Measurements from ENCODE around the gene SCFD2. TPM values are rescaled to one million over a fixed set of nuclear protein-coding genes. Genes with fewer than 3 reads are reported as not detected.
A peak's percentile ranks its signal among the peaks of the same experiment; 100 is the strongest.

The SCFD2 gene
- total and polyA plus RNA-seq, 9 donors = 5.1 to 42.1 (median 13.5) TPM

DNA sequence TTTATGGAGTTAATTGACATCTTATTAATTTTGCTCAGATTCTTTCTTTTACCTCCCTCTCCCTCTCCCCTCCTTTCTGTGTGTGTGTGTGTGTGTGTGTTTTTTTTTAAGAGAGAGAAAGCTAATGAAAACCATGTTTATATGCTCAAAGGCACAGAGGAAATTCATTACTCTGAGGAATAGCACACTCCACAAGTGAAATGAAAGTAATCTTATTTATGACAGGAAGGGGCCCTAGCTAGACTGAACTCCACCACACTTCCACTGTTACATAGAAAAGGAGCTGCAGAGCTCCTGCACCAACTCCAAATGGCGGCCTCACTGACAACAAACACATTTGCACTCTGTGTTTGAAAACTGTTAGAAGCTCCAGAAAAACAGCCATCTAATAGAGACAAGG is 353.1 kb downstream of the SCFD2 start:
- intact Hi-C loops (cut with DNase I) = loop anchor here (5.0 to 10.0 kb wide), 7 partner anchors 182 to 1215 kb away; partner anchors contain the start of genes PDGFRA (in 3 of the 4) and FIP1L1 (in 1 of the 4)
- H3K27ac ChIP-seq = peak overlapping the region in 1 of 2 donors; percentile 69
- H3K27me3 ChIP-seq = no peaks in the 10 kb centered on the region
- DNase-seq = no peak
- no peak overlapping the region for H3K4me3 ChIP-seq
- H3K9me3 ChIP-seq = no peaks in the 10 kb centered on the region
- TF ChIP-seq EP300 (IDR thresholded peaks at IDR 0.05) (no peak), POLR2A (IDR thresholded peaks at IDR 0.05) (no peak)
- TF ChIP-seq, protein P1, sequence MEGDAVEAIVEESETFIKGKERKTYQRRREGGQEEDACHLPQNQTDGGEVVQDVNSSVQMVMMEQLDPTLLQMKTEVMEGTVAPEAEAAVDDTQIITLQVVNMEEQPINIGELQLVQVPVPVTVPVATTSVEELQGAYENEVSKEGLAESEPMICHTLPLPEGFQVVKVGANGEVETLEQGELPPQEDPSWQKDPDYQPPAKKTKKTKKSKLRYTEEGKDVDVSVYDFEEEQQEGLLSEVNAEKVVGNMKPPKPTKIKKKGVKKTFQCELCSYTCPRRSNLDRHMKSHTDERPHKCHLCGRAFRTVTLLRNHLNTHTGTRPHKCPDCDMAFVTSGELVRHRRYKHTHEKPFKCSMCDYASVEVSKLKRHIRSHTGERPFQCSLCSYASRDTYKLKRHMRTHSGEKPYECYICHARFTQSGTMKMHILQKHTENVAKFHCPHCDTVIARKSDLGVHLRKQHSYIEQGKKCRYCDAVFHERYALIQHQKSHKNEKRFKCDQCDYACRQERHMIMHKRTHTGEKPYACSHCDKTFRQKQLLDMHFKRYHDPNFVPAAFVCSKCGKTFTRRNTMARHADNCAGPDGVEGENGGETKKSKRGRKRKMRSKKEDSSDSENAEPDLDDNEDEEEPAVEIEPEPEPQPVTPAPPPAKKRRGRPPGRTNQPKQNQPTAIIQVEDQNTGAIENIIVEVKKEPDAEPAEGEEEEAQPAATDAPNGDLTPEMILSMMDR (IDR thresholded peaks at IDR 0.05) = no peak
- H3K36me3 ChIP-seq = no peaks in the 10 kb centered on the region
- peaks cover 25% of the 10 kb centered on the region for H3K4me1 ChIP-seq (ENCODE audit: insufficient read depth)
- 16 to 21% (median 20%) methylated on average over 1 of the region's 1 CpG for WGBS, 3 donors

DNA sequence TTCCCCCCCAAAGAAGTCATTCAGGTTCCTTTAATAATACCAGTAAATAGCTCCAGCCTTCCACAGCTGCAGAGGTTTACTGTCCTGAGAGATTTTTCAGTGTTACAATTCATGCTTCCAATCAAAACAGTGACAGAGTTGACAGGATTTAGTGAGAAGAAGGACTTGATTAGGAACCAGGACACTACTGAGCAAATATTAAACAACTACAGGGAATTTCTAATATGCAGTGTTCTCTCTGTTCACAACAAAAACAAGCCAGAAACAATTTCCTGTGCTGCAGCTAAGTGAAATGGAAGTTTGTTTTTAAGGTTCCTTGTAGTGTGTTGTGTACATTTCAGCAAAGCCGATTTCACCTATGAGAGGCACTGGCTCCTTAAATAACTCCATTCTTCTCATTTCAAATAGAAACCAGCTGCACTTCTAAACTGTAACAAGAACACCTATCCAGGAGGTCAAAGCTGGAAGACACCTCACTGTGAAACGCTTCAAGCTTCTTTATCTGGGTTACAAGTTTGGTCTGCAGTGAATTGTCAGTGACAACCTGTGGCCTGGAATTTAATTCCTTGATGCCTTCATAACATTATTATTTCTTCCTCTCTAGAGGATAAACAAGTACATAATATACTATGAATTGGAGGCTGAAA is 354.5 kb downstream of the SCFD2 start:
- 10 to 18% (median 16%) methylated on average over 2 of the region's 2 CpGs for WGBS, 3 donors
- TF ChIP-seq, protein P1 (IDR thresholded peaks at IDR 0.05) = no peak
- TF ChIP-seq EP300 (IDR thresholded peaks at IDR 0.05) = no peak
- no peak for TF ChIP-seq POLR2A (IDR thresholded peaks at IDR 0.05)
- peak overlapping the region in 1 of 2 donors; percentile 69 for H3K27ac ChIP-seq
- H3K27me3 ChIP-seq = no peaks in the 10 kb centered on the region
- H3K4me1 ChIP-seq (ENCODE audit: insufficient read depth) = peaks cover 30% of the 10 kb centered on the region
- no peak overlapping the region for H3K4me3 ChIP-seq
- intact Hi-C loops (cut with DNase I) = loop anchor here (5.0 to 10.0 kb wide), 7 partner anchors 183 to 1216 kb away; partner anchors contain the start of genes PDGFRA (in 3 of the 4) and FIP1L1 (in 1 of the 4)
- no peaks in the 10 kb centered on the region for H3K36me3 ChIP-seq
- no peak for DNase-seq
- H3K9me3 ChIP-seq = no peaks in the 10 kb centered on the region

DNA sequence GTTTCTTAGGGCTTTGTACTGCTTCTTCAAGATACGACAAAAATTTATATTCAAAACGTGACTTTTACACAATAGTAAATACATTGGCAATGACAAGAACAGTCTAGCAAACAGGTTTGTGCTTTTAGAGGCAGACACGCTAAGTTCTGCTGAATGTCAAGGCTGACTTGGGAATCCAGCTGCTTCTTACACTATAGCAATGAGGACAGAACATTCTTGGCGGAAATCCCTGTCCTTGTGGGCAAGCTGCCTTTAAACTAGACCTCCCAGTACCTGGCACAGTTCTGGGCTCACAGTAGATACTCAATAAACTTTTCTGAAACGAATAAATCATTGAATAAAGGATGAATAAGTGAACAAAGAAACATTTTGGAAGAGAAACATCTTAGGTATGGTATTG is 355.5 kb downstream of the SCFD2 start:
- Histone ChIP-seq H3K4me1 (ENCODE audit: insufficient read depth) (peaks cover 30% of the 10 kb centered on the region), H3K27me3 (no peaks in the 10 kb centered on the region), H3K36me3 (no peaks in the 10 kb centered on the region), H3K9me3 (no peaks in the 10 kb centered on the region), H3K4me3 (no peak overlapping the region), H3K27ac (peak overlapping the region in 1 of 2 donors; percentile 69)
- intact Hi-C loops (cut with DNase I) = loop anchor here (5.0 to 10.0 kb wide), 7 partner anchors 184 to 1217 kb away; partner anchors contain the start of genes PDGFRA (in 3 of the 4) and FIP1L1 (in 1 of the 4)
- TF ChIP-seq EP300 (IDR thresholded peaks at IDR 0.05) = peak; percentile 63
- TF ChIP-seq POLR2A (IDR thresholded peaks at IDR 0.05) = no peak
- DNase-seq = peak; percentile 83 to 90 (median 86)
- 9 to 18% (median 11%) methylated on average over 5 of the region's 5 CpGs for WGBS, 3 donors

DNA sequence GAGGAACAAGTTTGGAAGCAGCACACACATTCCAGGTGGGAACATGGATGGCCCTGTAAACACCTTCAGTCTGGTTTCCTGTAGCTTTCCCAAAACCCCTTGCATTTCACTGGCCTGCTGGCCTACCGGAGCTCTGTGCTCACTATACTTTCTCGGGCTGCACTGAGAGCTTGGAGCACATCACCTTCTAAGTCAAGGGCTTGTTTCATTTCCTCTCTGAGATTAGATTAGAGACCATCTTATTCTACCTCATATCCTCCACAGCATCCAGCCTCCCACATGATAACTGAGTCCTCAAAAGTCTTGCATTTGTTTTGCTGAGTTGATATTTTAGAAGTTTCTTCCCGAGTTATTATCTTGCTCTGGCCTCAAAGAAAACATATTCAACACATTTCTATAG is 356.0 kb downstream of the SCFD2 start:
- 12 to 34% (median 14%) methylated on average over 3 of the region's 3 CpGs for WGBS, 3 donors
- no peaks in the 10 kb centered on the region for H3K36me3 ChIP-seq
- TF ChIP-seq POLR2A (IDR thresholded peaks at IDR 0.05) = no peak
- intact Hi-C loops (cut with DNase I) = loop anchor here (5.0 to 10.0 kb wide), 7 partner anchors 185 to 1217 kb away; partner anchors contain the start of genes PDGFRA (in 3 of the 4) and FIP1L1 (in 1 of the 4)
- peaks cover 30% of the 10 kb centered on the region for H3K4me1 ChIP-seq (ENCODE audit: insufficient read depth)
- peak overlapping the region; percentile 39 to 69 for H3K27ac ChIP-seq
- H3K27me3 ChIP-seq = no peaks in the 10 kb centered on the region
- H3K9me3 ChIP-seq = no peaks in the 10 kb centered on the region
- no peak overlapping the region for H3K4me3 ChIP-seq
- no peak for DNase-seq

DNA sequence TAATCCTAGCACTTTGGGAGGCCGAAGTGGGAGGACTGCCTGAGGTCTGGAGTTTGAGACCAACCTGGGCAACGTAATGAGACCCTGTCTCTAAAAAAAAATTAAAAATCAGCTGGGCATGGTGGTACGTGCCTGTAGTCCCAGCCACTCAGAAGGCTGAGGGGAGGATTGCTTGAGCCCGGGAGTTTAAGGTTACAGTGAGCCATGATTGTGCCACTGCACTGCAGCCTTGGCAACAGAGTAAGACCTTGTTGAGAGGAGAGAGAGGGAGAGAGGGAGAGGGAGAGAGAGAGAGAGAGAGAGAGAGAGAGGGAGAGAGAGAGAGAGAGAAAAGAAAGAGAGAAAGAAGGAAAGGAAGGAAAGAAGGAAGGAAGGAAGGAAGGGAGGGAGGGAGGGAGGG is 358.8 kb downstream of the SCFD2 start:
- TF ChIP-seq, protein P1 (IDR thresholded peaks at IDR 0.05) = no peak
- TF ChIP-seq POLR2A (IDR thresholded peaks at IDR 0.05) = no peak
- Histone ChIP-seq H3K27me3 (no peaks in the 10 kb centered on the region), H3K36me3 (no peaks in the 10 kb centered on the region), H3K27ac (no peak overlapping the region), H3K4me1 (ENCODE audit: insufficient read depth) (peaks cover 22% of the 10 kb centered on the region), H3K4me3 (no peak overlapping the region), H3K9me3 (no peaks in the 10 kb centered on the region)
- intact Hi-C loops (cut with DNase I) = no loop called here
- no peak for DNase-seq
- 93 to 97% (median 95%) methylated on average over 4 of the region's 4 CpGs for WGBS, 3 donors

All from ovary (tissue), 9 donors.